HG03521 (cell line): ENCODE results near the gene RFK.
"Not testable (repeated sequence)": the region's sequence is repeated elsewhere in the genome, so short reads cannot be mapped to it uniquely, and the experiment has no call there.

Experiments
- ATAC-seq: cut with Tn5 transposase; IDR thresholded peaks from one replicate; pipeline ENCODE4 v1.9.1; 2021; ENCODE audit warnings: mild to moderate bottlenecking, moderate library complexity; ENCODE audit not compliant: unreplicated experiment

The RFK gene

DNA sequence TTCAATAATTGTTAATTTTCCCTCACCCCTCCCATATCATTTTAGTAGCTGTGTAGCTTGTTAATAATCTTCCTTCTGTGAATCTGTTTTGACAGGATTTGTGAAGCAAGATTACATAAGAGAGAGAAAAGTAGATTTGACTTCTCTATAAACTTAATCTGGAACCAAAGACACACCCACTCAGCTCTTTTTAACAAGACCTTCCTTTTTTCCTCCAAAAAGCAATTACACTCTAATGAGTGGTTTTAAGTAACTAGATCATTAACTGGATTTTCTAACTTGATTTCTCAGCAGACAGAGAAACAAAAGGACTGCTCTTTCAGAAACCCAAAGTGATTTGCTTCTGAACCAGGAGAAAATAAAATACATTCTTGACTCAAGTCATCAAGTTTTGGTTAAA lies 21.9 kb downstream of the RFK start:
- ATAC-seq, result no peak

DNA sequence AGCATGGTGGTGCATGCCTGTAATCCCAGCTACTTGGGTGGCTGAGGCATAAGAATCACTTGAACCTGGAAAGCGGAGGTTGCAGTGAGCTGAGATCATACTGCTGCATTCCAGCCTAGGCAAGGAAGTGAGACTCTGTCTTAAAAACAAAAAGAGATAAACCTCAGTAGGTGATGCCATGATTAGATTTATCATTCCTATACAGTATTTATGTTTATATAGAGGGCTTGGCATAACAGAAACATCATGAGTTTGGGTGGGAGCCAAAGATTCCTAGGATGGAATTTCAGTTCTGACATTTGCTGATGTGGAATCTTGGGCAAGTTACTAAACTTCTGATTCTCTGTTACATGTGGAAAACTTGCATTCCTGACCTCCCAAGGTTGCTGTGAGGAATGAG lies 22.3 kb downstream of the RFK start:
- no peak for ATAC-seq

DNA sequence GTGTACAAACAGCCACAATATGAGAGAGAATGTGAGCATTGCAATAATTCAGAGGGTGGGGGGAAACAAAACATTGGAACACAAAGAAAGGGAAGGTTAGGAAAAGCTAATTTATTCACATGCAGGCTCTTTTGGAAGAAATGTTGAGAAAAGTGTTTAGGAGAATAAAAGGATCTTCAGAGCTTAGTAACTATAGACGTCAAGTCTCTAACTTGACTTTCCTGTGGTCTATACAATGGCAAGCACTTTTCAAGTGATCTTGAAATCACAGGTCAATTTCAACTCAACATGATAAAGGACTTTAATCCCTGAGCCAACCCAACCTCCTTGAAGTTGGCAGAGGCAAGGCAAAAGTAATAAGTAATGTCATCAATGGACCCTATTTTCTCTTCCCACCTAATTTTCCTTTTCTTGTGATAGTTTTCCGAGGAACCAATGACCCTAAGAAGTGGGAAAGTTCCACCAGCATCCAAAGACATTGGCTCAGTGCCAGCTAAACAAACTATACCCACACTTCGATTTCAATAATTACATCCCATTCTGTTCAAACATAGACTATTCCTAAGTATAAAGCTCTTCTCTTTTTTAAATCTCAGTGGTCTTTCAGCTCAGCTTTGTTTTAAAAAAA lies 23.7 kb downstream of the RFK start:
- no peak for ATAC-seq

DNA sequence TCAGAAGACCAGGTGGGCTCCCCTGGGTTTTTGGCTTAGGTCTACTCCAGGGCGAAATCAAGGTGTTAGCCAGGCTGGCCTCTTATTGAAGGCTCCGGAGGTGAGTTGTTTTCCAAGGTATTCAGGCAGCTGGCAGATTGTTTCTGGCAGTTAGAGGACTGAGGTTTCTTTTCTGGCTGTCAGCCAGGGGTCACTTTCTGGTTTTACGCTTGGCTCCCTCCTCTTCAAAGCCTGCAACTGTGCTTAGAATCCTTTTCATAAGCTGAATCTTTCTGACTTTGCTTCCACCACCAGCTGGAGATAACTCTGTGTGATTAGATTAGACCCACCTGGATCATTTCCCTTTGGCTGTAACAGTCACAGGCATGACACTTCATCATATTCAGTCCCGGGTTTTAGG lies 24.6 kb downstream of the RFK start:
- ATAC-seq, result no peak

DNA sequence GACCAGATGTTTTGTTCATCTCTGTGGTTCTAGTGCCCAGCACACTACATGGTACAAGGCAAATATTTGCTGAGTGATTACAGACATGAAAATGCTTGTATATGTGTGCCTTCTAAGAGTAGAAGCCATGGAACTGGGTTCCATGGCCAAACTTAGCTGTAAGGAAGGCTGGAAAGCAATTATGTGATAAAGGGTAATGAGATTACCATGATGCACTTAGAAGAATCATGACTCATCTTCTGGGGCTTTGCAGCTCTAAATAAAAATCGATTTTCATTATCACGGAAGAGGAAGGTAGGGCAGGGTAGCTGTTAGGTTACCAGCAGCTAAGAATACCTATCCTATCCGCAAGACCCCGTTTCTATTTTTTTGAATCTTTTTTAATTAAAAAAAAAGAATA lies 28.0 kb downstream of the RFK start:
- no peak for ATAC-seq

DNA sequence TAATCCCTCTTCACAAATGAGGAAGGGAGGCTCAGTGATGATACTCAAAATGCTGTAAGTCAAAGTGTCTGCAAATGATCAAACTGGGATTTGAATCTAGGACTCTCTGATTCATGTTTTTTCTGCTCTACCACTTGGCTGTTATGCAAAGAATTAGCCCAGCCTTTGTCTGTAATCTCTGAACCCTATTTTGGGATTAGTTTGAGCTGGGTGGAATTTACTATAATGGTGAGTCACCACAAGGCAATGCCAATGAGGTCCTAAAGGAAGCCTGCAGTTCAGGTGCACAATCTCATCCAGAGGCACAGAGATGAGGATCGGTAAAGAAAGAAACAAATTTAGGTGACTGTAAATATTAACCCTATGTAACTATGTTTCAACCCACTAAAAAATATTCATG lies 29.2 kb downstream of the RFK start:
- no peak for ATAC-seq

DNA sequence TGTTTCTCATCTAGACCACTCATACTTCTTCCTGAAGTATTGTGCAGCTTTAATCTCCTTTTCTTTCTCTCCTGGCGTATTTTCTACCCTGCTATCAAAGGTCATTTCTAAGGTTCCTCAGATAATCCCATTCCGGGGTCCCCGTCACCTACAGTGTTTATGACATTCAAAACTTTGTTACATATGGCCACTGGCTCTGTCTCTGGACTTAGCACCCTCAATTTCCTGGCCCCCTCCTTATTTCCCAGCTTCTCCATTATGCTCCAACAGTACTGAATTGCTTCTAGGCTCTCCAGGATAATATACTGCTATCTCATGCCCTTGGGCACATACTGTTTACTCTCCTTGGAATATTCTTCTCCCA lies 31.2 kb downstream of the RFK start:
- ATAC-seq, result no peak

DNA sequence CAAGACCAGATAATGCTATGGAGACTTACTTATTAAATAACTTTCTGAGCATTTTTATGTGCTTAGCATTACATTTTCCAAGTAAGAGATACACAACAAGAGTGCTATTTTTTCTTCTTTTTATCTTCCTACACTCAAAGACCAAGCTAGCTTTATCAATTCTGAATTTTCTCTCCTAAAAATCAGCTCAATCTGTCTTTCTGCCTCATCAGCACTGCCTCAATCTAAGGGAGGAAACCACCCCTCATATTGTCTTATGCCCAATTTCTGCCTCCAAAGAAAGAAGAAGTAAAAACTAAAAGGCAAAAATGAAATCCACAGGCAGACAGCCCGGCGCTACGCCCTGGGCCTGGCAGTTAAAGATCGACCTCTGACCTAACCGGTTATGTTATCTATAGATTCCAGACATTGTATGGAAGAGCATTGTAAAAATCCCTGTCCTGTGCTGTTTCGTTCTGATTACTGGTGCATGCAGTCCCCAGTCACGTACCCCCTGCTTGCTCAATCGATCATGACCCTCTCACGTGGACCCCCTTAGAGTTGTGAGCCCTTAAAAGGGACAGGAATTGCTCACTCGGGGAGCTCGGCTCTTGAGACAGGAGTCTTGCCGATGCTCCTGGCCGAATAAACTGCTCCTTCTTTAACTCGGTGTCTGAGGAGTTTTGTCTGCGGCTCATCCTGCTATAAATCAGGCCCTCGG lies 31.7 kb downstream of the RFK start:
- ATAC-seq, result not testable (repeated sequence)

DNA sequence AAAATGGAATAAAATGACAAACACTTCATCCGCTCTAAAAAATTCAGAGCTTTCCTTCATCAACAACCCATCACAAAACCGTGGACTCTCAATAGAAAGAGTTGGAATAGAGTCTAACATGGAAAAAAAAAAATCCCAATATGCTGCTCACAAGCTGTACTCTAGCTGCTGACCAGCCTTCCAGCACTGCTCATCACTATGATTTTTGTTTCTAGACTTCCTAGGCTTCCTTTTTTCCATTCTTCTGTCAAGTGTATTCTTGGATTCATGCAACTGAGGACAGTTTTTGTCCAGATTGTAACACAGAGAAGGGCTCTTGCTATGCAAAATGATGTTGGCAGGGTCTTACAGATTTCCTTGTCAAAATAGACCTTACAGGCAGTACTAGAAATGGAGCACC lies 34.5 kb downstream of the RFK start:
- ATAC-seq, result no peak

DNA sequence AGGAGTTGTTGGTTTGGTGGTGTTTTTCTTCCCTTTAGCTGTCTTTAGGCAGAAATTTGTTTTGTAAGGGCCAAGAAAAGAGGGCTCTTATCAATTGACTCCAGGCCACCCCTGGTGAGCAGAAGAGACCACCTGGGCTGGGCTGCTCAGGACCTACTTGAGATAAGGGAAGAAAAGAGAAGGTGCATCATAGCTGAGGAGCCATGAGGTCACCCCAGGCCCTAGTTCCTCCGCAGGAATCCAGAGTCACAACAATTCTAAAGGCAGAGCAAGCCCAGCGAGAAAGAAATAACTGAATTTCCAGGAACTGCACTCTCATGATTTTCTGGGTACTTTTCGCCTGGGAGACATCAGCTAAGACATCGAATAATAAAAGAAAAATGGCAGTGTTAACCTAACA lies 34.9 kb downstream of the RFK start:
- no peak for ATAC-seq

DNA sequence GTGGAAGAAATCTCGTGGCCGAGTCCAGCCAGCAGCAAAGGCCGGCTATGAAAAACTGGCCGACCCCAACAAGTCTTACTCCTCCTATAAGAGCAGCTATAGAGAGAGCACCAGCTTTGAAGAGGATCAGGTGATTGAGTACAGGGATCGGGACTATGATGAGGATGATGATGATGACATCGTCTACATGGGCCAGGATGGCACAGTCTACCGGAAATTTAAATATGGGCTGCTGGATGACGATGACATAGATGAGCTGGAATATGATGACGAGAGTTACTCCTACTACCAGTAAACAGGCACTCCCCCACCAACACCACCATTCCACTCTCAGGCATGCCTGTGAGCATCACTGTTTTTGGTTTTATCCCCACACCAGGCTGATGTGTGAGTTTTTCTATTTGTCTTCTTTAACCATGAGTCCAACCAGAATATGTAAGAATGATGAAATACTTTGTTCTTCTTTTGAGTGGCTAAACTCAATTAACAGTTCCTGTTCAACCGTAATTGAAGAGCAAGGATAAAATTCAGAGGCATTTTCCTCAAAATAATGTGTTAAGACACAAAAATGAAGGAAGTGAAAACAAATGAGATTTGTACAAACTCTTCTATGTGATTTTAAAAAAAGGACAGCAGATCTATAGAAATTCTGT lies 35.5 kb downstream of the RFK start:
- ATAC-seq, result no peak

DNA sequence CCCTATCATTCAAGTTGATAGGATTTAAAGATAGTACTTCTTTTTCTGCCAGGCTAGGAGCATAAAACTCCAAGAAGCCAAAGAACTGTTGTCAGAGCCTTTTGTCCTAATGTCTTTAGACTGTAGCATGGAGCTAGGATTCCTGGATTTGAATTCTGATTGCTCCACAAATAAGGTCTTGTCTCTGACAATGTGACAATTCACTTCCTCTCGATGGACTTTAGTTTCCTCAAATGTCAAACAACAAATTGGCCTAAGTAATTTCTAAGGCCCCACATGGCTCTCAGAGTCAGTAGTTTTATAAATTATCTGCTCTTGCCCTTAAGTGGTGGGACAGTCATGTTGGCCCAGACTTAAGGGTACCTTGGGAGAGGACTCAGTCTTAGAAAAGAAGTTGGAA lies 36.7 kb downstream of the RFK start:
- ATAC-seq, result no peak

DNA sequence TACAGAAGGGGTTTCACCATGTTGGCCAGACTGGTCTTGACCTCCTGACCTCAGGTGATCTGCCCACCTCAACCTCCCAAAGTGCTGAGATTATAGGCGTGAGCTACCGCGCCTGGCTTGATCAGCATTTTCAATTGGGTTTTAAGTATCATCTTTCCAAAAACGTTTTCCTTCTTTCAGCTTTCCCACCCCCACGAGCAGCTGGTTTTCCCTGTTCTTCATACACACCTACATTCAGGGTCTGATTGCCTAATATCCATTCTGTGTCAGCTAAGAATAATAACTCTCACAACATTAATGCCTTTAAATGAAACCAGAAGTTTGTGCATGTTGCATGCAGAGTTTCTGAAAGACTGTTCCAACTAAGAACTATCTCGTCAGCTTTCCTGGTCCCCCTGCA lies 38.3 kb downstream of the RFK start:
- no peak for ATAC-seq

DNA sequence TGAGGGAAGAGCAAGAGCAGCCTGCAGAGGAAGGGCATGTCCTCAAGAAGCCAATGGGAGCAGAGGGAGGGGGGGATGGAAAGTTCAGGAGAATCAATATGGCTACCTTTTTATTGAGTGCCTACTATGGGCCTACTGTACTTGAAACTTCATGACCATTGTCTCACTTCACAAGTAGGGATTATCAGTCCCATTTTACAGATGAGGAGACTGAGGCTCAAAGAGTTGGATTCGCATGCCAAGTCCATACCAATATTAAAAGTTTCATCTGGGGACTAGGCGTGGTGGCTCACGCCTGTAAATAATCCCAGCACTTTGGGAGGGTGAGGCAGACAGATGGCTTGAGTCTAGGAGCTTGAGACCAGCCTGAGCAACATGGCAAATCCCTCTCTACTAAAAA lies 40.0 kb downstream of the RFK start:
- no peak for ATAC-seq

DNA sequence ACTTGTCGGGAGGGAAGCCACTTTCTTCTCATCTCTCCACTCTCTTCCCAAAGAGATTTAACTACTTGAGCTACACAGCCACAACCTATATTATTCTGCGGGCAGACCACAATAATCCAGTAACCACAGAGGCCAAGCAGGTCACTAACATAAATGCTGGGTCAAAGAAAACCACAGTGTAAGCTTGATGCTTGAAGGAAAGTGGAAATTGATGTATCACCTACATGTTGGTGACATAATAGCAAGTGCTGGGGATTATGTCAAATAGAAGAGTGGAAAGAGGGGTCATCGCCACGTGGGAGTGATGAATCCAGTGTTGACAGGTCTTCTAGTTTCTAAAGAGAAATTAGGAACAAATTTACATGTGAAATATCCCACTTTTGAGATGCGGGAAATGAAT lies 40.9 kb downstream of the RFK start:
- no peak for ATAC-seq

DNA sequence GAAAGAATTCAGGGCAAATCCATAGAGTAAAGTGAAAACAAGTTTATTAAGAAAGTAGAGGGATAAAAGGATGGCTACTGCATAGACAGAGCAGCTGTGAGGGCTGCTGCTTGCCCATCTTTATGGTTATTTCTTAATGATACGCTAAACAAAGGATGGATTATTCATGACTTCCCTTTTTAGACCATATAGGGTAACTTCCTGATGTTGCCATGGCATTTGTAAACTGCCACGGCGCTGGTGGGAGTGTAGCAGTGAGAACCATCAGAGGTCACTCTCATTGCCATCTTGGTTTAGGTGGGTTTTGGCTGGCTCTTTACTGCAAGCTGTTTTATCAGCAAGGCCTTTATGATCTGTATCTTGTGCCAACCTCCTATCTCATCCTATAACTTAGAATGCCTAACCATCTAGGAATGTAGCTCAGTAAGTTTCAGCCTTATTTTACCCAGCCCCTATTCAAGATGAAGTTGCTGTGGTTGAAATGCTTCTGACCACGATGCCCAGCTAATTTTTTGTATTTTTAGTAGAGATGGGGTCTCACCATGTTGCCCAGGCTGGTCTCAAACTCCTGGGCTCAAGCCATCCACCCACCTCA lies 42.1 kb downstream of the RFK start:
- no peak for ATAC-seq

DNA sequence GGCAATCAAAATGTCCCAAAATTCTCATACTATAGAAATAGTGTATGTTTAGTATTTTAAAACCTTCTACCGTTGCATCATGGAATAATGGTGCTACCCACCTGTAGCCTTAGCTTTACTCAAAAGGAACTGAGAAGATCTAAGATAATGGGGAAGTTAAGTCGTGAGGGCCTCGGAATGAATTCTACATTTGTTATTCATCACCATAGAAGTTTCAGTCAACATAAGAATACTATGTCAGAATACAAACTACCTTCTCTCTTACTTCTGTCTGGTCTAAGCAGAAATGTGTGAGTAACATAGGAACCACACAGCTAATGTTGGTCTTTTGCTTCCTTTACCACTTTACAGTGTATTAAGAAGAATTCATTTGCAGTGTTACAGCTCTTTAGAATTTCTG lies 43.2 kb downstream of the RFK start:
- ATAC-seq, result peak; percentile 53

DNA sequence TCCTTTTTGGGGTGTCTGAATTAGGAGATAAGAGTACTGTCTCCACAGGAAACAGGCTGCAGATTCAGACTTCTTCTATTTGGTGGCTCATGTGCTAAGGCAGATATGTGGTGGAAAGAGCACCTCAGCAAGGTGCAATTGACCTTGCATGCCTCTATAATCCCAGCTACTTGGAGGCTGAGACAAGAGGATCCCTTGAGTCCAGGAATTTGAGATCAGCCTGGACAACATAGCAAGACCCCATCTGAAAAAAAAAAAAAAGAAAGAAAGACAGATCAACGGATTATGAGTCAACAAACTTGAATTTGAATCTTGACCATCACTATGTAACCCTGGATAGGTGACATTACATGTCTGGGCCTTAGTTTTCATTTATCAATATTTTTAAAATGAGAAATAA lies 44.4 kb downstream of the RFK start:
- ATAC-seq, result no peak

DNA sequence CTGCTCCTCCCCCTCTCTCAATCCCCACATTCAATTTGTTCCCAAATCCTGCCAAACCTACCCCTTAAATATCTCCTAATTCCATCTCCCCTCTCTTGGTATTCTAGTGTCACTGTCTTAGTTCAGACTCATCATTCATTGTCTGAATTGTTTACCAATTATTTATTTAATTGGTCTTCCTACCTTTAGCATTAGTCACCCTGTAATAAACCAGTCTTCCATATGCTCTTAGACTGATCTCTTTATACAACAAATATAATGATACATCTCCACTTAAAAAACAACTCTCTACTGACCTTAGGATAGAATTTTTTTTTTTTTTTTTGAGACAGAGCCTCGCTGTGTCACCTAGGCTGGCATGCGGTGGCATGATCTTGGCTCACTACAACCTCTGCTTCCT lies 51.4 kb downstream of the RFK start:
- ATAC-seq, result no peak

DNA sequence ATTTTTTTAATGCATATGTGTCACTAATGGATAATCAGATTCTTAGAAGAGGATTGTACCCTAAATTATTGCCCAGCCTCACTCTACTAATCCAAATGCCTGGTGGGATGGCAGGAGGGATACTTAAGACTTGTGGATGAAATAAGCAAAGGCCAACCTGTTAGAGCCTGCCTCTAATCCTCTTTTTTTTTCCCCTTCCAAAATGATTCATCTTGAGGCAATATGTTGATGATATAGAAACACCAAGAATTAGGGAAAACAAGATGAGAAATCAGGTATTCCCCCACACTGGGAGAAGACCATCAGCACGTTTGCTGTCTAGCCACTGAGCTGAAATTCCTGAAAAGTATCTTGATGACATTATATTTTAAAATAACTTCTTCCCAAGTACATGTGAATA lies 52.0 kb downstream of the RFK start:
- ATAC-seq, result no peak

DNA sequence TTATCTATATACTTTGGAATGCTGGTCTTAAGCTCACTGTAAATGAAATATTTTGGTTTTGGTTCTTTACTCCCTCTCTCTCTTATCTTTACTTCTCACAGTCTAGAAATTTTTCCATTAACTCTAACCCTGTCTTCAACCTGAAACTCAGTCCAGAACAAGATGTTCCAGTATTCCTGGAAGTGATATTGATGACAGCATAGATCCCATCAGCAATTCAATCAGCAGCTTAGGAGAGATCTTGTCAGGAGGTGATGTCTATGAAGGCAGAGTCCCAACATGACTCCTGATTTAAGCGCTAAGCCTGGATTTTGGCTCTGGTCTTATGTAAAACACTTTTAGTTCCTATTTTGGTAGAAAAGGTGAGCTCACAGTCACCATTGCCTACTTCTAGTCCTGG lies 52.6 kb downstream of the RFK start:
- no peak for ATAC-seq

DNA sequence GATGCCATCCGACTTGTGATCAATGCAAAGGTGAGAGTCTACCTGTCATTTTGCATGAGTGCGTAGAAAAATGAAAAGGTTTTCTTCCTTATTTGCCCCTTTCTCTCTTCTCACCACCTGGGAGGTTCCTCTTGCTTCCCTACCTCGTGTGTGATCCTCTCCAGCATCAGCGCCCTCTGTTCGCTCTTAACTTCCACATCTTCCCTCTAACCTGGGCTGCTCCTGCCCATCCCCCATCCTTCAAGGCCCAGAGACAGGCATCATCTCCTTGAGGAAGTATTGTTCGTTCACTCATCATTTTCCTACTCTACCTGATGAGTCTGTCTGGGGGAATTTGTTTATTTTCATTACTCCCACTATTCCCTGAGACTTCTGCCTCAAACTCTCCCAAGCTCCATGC lies 55.8 kb downstream of the RFK start:
- no peak for ATAC-seq
